Kidney (tissue), 14 donors: ENCODE measurements around the gene EPHA5. TPM values are rescaled to one million over a fixed set of nuclear protein-coding genes. Genes with fewer than 3 reads are reported as not detected.

Experiments used
- DNase-seq, 5 donors: peaks; one replicate each; pipeline ENCODE4 v3.0.0-alpha.2; 2013 to 2020
- FAIRE-seq: peaks from 2 replicates; lab custom pipeline; 2012; peaks lifted over from hg19 to GRCh38; lab: Jason Lieb, UNC
- H3K27ac ChIP-seq, 2 donors: one replicate each; pipeline ENCODE4 v1.7.0; 2013; ENCODE audit warnings: low read depth in 2 of 2, low read length in 2 of 2, inconsistent platforms in 1 of 2
- H3K27me3 ChIP-seq: one replicate; pipeline ENCODE4 v1.7.1; 2013; ENCODE audit warnings: low read length, inconsistent platforms; ENCODE audit not compliant: control insufficient read depth, insufficient read depth
- H3K36me3 ChIP-seq, 3 donors: one replicate each; pipeline versions ENCODE4 v1.7.0 to v1.7.1; 2013; ENCODE audit warnings: low read length in 3 of 3, control low read depth in 1 of 3, inconsistent platforms in 1 of 3; ENCODE audit not compliant: insufficient read depth in 3 of 3, control insufficient read depth in 2 of 3
- H3K4me1 ChIP-seq, 3 donors: one replicate each; pipeline versions ENCODE4 v1.7.0 to v1.7.1; 2013; ENCODE audit warnings: low read length in 3 of 3, inconsistent platforms in 1 of 3, low read depth in 1 of 3; ENCODE audit not compliant: control insufficient read depth in 2 of 3, insufficient read depth in 2 of 3
- H3K4me3 ChIP-seq, 3 donors: one replicate each; pipeline versions ENCODE4 v1.7.0 to v1.8.1; 2013; ENCODE audit warnings: low read length in 3 of 3, control low read depth in 1 of 3, inconsistent platforms in 1 of 3
- H3K9ac ChIP-seq, 3 donors: one replicate each; pipeline versions ENCODE4 v1.7.0 to v1.7.1; 2013; ENCODE audit warnings: low read length in 3 of 3, control low read depth in 1 of 3, inconsistent platforms in 1 of 3
- H3K9me3 ChIP-seq, 3 donors: one replicate each; pipeline versions ENCODE4 v1.7.0 to v1.7.1; 2013; ENCODE audit warnings: low read length in 3 of 3, control low read depth in 1 of 3, inconsistent platforms in 1 of 3; ENCODE audit not compliant: control insufficient read depth in 2 of 3, insufficient read depth in 1 of 3
- intact Hi-C: fragments of 100-400 bp; cut with DNase I; formaldehyde crosslinking; loops from one replicate; pipeline ENCODE4 v1.11.1; 2022
- polyA plus RNA-seq: library from polyadenylated mRNA; stranded (reverse); fragments of 350-450 nt; fragmentation: Illumina TruSeq; extraction: RNeasy Lipid Tissue Mini Kit (QIAGEN cat#74804); gene quantifications from one replicate; pipeline ENCODE4 v1.2.3, GENCODE V29; 2014; ENCODE audit warnings: low read depth, low replicate concordance; ENCODE audit not compliant: insufficient read depth
- total RNA-seq: library from RNA; stranded (reverse); fragmentation: NEBNext Ultra II Directional; extraction: Animal tissue kit (Norgen Biotek cat#: 25700); gene quantifications from one replicate; pipeline ENCODE4 v1.2.1, GENCODE V29; 2021
- TF ChIP-seq, protein P1 (sequence below): IDR thresholded peaks from 3 replicates; pipeline ENCODE4 v1.5.1; 2012; ENCODE audit warnings: mild to moderate bottlenecking, moderate library complexity, borderline replicate concordance; ENCODE audit not compliant: insufficient read depth; ENCODE audit errors: extremely low read depth
- donor health status: control.
- donor health status: control.
- donor health status: control.
- donor health status: control.
- donor health status: control.
- donor health status: DM: yes; HTN: yes; CAD: no.
- donor health status: Normal renal cell carcinoma (clear cell type).

Gene EPHA5
- total and polyA plus RNA-seq, 2 donors from 2014 or later = 0.22 TPM; not detected in 1

GRCh38 chr4:65592089-65592488, 78.2 kb downstream of the EPHA5 start:
- TF ChIP-seq, protein P1, sequence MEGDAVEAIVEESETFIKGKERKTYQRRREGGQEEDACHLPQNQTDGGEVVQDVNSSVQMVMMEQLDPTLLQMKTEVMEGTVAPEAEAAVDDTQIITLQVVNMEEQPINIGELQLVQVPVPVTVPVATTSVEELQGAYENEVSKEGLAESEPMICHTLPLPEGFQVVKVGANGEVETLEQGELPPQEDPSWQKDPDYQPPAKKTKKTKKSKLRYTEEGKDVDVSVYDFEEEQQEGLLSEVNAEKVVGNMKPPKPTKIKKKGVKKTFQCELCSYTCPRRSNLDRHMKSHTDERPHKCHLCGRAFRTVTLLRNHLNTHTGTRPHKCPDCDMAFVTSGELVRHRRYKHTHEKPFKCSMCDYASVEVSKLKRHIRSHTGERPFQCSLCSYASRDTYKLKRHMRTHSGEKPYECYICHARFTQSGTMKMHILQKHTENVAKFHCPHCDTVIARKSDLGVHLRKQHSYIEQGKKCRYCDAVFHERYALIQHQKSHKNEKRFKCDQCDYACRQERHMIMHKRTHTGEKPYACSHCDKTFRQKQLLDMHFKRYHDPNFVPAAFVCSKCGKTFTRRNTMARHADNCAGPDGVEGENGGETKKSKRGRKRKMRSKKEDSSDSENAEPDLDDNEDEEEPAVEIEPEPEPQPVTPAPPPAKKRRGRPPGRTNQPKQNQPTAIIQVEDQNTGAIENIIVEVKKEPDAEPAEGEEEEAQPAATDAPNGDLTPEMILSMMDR = no peak
- H3K9me3 ChIP-seq = no peaks in the 10 kb centered on the region
- H3K27ac ChIP-seq = no peak overlapping the region
- H3K9ac ChIP-seq = no peak overlapping the region
- DNase-seq = peak in 2 of 5 donors; percentile 14 to 17
- no peaks in the 10 kb centered on the region for H3K36me3 ChIP-seq
- H3K4me3 ChIP-seq = no peak overlapping the region
- intact Hi-C loops = no loop called here
- no peaks in the 10 kb centered on the region for H3K4me1 ChIP-seq
- no peaks in the 10 kb centered on the region for H3K27me3 ChIP-seq
- no peak for FAIRE-seq

GRCh38 chr4:65589921-65590320, 80.4 kb downstream of the EPHA5 start:
- no peaks in the 10 kb centered on the region for H3K27me3 ChIP-seq
- no peak for FAIRE-seq
- H3K4me3 ChIP-seq = no peak overlapping the region
- TF ChIP-seq, protein P1 = no peak
- H3K4me1 ChIP-seq = no peaks in the 10 kb centered on the region
- DNase-seq = no peak
- intact Hi-C loops = no loop called here
- no peaks in the 10 kb centered on the region for H3K9me3 ChIP-seq
- H3K9ac ChIP-seq = no peak overlapping the region
- H3K27ac ChIP-seq = no peak overlapping the region
- H3K36me3 ChIP-seq = no peaks in the 10 kb centered on the region

- DNase-seq (no peak), FAIRE-seq (no peak)
- Histone ChIP-seq H3K9me3 (no peaks in the 10 kb centered on the region), H3K27me3 (no peaks in the 10 kb centered on the region), H3K4me3 (no peak overlapping the region), H3K4me1 (no peaks in the 10 kb centered on the region), H3K9ac (no peak overlapping the region), H3K27ac (no peak overlapping the region), H3K36me3 (no peaks in the 10 kb centered on the region)
- intact Hi-C loops = no loop called here
- TF ChIP-seq, protein P1 = no peak
These were observed 81.0 kb downstream of the EPHA5 start for GRCh38 chr4:65589331-65589730.

- TF ChIP-seq, protein P1 = no peak
- Histone ChIP-seq H3K4me1 (no peaks in the 10 kb centered on the region), H3K9me3 (no peaks in the 10 kb centered on the region), H3K4me3 (no peak overlapping the region), H3K27me3 (no peaks in the 10 kb centered on the region), H3K27ac (no peak overlapping the region), H3K36me3 (no peaks in the 10 kb centered on the region), H3K9ac (no peak overlapping the region)
- DNase-seq = no peak
- no peak for FAIRE-seq
- intact Hi-C loops = no loop called here
These were observed 89.7 kb downstream of the EPHA5 start for GRCh38 chr4:65580551-65580950.
